Measurements from ENCODE around the gene SLC25A20. TPM values are rescaled to one million over a fixed set of nuclear protein-coding genes. Genes with fewer than 3 reads are reported as not detected.
"Not testable (repeated sequence)": the region's sequence is repeated elsewhere in the genome, so short reads cannot be mapped to it uniquely, and the experiment has no call there.

Gene SLC25A20
- polyA plus RNA-seq, 4 donors: 38.3 to 150 (median 76.4) TPM

DNA sequence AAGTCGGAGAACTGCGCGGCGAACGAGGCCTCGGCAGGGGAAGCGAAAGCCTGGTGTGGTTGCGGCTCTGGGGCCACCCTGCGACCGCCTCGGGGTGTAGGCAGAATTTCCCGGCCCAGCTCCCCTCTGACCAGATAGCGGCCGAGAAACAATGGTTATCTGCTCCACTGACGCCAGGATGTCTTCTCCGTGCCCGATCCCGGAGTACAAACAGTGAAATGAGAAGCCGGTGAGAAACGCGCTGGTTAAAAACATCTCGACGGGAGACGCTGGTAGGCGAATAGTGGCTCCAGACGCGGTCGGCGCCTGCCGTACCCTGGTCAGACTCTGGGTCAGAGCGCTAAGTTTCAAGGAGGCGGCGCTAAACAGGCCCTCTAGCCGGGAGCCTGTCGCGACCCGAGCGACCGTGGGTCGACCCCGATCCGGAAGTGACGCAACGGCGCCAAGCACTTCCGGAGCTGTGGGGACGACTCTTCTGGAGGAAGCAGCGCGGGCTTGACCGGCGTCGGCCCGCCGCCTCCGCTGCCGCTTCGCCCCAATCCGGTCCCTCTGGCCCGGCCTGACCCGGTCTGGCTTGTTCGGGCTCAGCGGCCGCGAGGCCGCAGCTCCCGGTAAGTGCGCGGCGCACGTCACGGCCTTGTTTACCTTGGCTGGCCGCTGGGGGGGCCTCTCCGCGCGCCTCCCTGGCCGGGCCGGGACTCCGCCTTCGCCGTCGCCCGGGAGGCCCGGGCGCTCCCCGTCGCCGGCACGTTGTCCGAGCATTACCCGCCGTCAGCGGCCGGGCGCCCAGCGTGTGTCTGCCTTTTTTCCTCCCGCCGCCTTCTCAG, 19.9 kb upstream of the SLC25A20 start, which contains the start of gene ARIH2:
Gene ARIH2 (plus strand): TSS at position 455 of the 827 bp plus-strand sequence. CDS start 8,717 bp downstream, outside the sequence.
- H3K27me3 ChIP-seq (ENCODE audit: control insufficient read depth in 3 of 3, insufficient read depth in 3 of 3, low read length in 3 of 3): no peaks in the 10 kb centered on the region
- peak within 1 kb of the TSS; percentile 82 to 100 (median 91) for H3K27ac ChIP-seq (ENCODE audit: low read depth in 1 of 3, low read length in 2 of 3)
- peaks cover 0 to 12% (median 3%) of the 10 kb centered on the region in 3 donors for H3K4me1 ChIP-seq (ENCODE audit: control insufficient read depth in 3 of 3, insufficient read depth in 2 of 3, low read depth in 1 of 3, low read length in 2 of 3)
- WGBS, 3 donors: 0% methylated on average over 60 to 97 of the region's 97 CpGs
- peak; percentile 93 to 98 for DNase-seq
- peak within 1 kb of the TSS; percentile 64 to 95 (median 89) for H3K4me3 ChIP-seq (ENCODE audit: low read depth in 1 of 3, low read length in 3 of 3)
- no peaks in the 10 kb centered on the region for H3K9me3 ChIP-seq (ENCODE audit: control insufficient read depth in 2 of 2, insufficient read depth in 1 of 2, low read depth in 1 of 2, low read length in 1 of 2)
- H3K36me3 ChIP-seq (ENCODE audit: control insufficient read depth in 3 of 3, insufficient read depth in 2 of 3, low read depth in 1 of 3, low read length in 3 of 3): peaks cover 0 to 18% (median 0%) of the 10 kb centered on the region in 3 donors
- no peak for FAIRE-seq

DNA sequence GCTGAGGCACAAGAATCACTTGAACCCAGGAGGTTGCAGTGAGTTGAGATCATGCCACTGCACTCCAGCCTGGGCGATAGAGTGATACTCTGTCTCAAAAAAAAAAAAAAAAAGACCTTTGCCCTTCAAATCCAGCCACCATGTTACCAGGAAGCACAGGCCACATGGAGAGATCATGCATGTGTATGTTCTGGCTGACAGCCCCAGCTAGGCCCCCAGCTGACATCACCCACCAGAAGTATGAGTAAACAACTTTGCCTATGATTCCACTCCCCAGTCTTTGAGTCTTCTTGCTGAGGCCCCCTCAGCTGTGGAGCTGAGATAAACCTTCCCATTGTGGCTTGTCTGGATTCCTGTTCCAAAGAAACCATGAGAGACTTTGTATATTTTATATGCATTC, 16.6 kb upstream of the SLC25A20 start:
- Histone ChIP-seq H3K4me1 (ENCODE audit: control insufficient read depth in 3 of 3, insufficient read depth in 2 of 3, low read depth in 1 of 3, low read length in 2 of 3) (peaks cover 0 to 12% (median 3%) of the 10 kb centered on the region in 3 donors), H3K4me3 (ENCODE audit: low read depth in 1 of 3, low read length in 3 of 3) (no peak overlapping the region), H3K27ac (ENCODE audit: low read depth in 1 of 3, low read length in 2 of 3) (no peak overlapping the region), H3K27me3 (ENCODE audit: control insufficient read depth in 3 of 3, insufficient read depth in 3 of 3, low read length in 3 of 3) (no peaks in the 10 kb centered on the region), H3K9me3 (ENCODE audit: control insufficient read depth in 2 of 2, insufficient read depth in 1 of 2, low read depth in 1 of 2, low read length in 1 of 2) (no peaks in the 10 kb centered on the region), H3K36me3 (ENCODE audit: control insufficient read depth in 3 of 3, insufficient read depth in 2 of 3, low read depth in 1 of 3, low read length in 3 of 3) (no peaks in the 10 kb centered on the region)
- 52 to 64% methylated on average over 1 of the region's 1 CpG; no CpG with 5 or more reads in 1 of the 3 donors for WGBS, 3 donors
- DNase-seq: peak; percentile 28 to 49
- no peak for FAIRE-seq

GRCh38 chr3:48907026-48907425, 8.3 kb upstream of the SLC25A20 start:
- H3K27me3 ChIP-seq (ENCODE audit: control insufficient read depth in 3 of 3, insufficient read depth in 3 of 3, low read length in 3 of 3); H3K27ac ChIP-seq (ENCODE audit: low read depth in 1 of 3, low read length in 2 of 3); H3K4me1 ChIP-seq (ENCODE audit: control insufficient read depth in 3 of 3, insufficient read depth in 2 of 3, low read depth in 1 of 3, low read length in 2 of 3); H3K36me3 ChIP-seq (ENCODE audit: control insufficient read depth in 3 of 3, insufficient read depth in 2 of 3, low read depth in 1 of 3, low read length in 3 of 3); FAIRE-seq; H3K4me3 ChIP-seq (ENCODE audit: low read depth in 1 of 3, low read length in 3 of 3); H3K9me3 ChIP-seq (ENCODE audit: control insufficient read depth in 2 of 2, insufficient read depth in 1 of 2, low read depth in 1 of 2, low read length in 1 of 2); DNase-seq: not testable (repeated sequence)
- WGBS, 3 donors: 95 to 96% (median 95%) methylated on average over 13 of the region's 13 CpGs

- H3K27ac ChIP-seq (ENCODE audit: low read depth in 1 of 3, low read length in 2 of 3): peak overlapping the region; percentile 62 to 84 (median 83)
- peak in 1 of 2 donors; percentile 20 for DNase-seq
- H3K4me3 ChIP-seq (ENCODE audit: low read depth in 1 of 3, low read length in 3 of 3): peak overlapping the region in 1 of 3 donors; percentile 64
Observed at GRCh38 chr3:48899273-48899672, 591 bp upstream of the SLC25A20 start.

GRCh38 chr3:48897460-48898376, 964 bp downstream of the SLC25A20 start:
- Histone ChIP-seq H3K4me3 (ENCODE audit: low read depth in 1 of 3, low read length in 3 of 3) (peak overlapping the region; percentile 63 to 84 (median 64)), H3K27me3 (ENCODE audit: control insufficient read depth in 3 of 3, insufficient read depth in 3 of 3, low read length in 3 of 3) (no peaks in the 10 kb centered on the region), H3K36me3 (ENCODE audit: control insufficient read depth in 3 of 3, insufficient read depth in 2 of 3, low read depth in 1 of 3, low read length in 3 of 3) (peaks cover 0 to 3% (median 0%) of the 10 kb centered on the region in 3 donors), H3K4me1 (ENCODE audit: control insufficient read depth in 3 of 3, insufficient read depth in 2 of 3, low read depth in 1 of 3, low read length in 2 of 3) (peaks cover 2 to 19% (median 6%) of the 10 kb centered on the region in 3 donors), H3K27ac (ENCODE audit: low read depth in 1 of 3, low read length in 2 of 3) (peak overlapping the region; percentile 83 to 96 (median 84)), H3K9me3 (ENCODE audit: control insufficient read depth in 2 of 2, insufficient read depth in 1 of 2, low read depth in 1 of 2, low read length in 1 of 2) (no peaks in the 10 kb centered on the region)
- DNase-seq (peak; percentile 81 to 83), FAIRE-seq (no peak)
- 10 to 30% (median 17%) methylated on average over 17 of the region's 17 CpGs for WGBS, 3 donors

More at GRCh38 chr3:48899273-48899672, 591 bp upstream of the SLC25A20 start:
- FAIRE-seq: no peak
- no peaks in the 10 kb centered on the region for H3K9me3 ChIP-seq (ENCODE audit: control insufficient read depth in 2 of 2, insufficient read depth in 1 of 2, low read depth in 1 of 2, low read length in 1 of 2)
- H3K27me3 ChIP-seq (ENCODE audit: control insufficient read depth in 3 of 3, insufficient read depth in 3 of 3, low read length in 3 of 3): no peaks in the 10 kb centered on the region
- H3K4me1 ChIP-seq (ENCODE audit: control insufficient read depth in 3 of 3, insufficient read depth in 2 of 3, low read depth in 1 of 3, low read length in 2 of 3): peaks cover 2 to 19% (median 6%) of the 10 kb centered on the region in 3 donors
- 61 to 70% (median 68%) methylated on average over 4 of the region's 4 CpGs for WGBS, 3 donors
- no peaks in the 10 kb centered on the region for H3K36me3 ChIP-seq (ENCODE audit: control insufficient read depth in 3 of 3, insufficient read depth in 2 of 3, low read depth in 1 of 3, low read length in 3 of 3)

- DNase-seq: peak; percentile 48 to 69
Observed at GRCh38 chr3:48896936-48897335, 1.7 kb downstream of the SLC25A20 start.

DNA sequence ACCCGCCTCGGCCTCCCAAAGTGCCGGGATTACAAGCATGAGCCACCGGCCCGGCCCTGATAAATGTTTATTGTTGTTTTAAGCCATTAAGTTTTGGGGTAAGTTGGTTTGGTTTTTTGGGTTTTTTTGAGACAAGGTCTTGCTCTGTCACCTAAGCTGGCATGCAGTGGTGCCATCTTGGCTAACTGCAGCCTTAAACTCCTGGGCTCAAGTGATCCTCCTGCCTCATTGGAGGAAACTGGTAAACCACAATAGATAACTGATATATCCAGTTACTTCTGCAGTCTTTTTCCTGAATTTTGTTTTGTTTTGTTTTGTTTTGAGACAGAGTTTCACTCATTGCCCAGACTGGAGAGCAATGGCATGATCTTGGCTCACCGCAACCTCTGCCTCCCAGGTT, 4.2 kb downstream of the SLC25A20 start:
- Histone ChIP-seq H3K9me3 (ENCODE audit: control insufficient read depth in 2 of 2, insufficient read depth in 1 of 2, low read depth in 1 of 2, low read length in 1 of 2) (no peaks in the 10 kb centered on the region), H3K27me3 (ENCODE audit: control insufficient read depth in 3 of 3, insufficient read depth in 3 of 3, low read length in 3 of 3) (no peaks in the 10 kb centered on the region), H3K4me1 (ENCODE audit: control insufficient read depth in 3 of 3, insufficient read depth in 2 of 3, low read depth in 1 of 3, low read length in 2 of 3) (peaks cover 2 to 19% (median 6%) of the 10 kb centered on the region in 3 donors), H3K36me3 (ENCODE audit: control insufficient read depth in 3 of 3, insufficient read depth in 2 of 3, low read depth in 1 of 3, low read length in 3 of 3) (peaks cover 0 to 18% (median 12%) of the 10 kb centered on the region in 3 donors), H3K27ac (ENCODE audit: low read depth in 1 of 3, low read length in 2 of 3) (no peak overlapping the region), H3K4me3 (ENCODE audit: low read depth in 1 of 3, low read length in 3 of 3) (no peak overlapping the region)
- 93 to 99% (median 95%) methylated on average over 6 of the region's 6 CpGs for WGBS, 3 donors
- DNase-seq (no peak), FAIRE-seq (no peak)

More at GRCh38 chr3:48896936-48897335, 1.7 kb downstream of the SLC25A20 start:
- 87 to 89% (median 88%) methylated on average over 2 of the region's 2 CpGs for WGBS, 3 donors
- Histone ChIP-seq H3K9me3 (ENCODE audit: control insufficient read depth in 2 of 2, insufficient read depth in 1 of 2, low read depth in 1 of 2, low read length in 1 of 2) (no peaks in the 10 kb centered on the region), H3K36me3 (ENCODE audit: control insufficient read depth in 3 of 3, insufficient read depth in 2 of 3, low read depth in 1 of 3, low read length in 3 of 3) (peaks cover 0 to 3% (median 1%) of the 10 kb centered on the region in 3 donors), H3K4me1 (ENCODE audit: control insufficient read depth in 3 of 3, insufficient read depth in 2 of 3, low read depth in 1 of 3, low read length in 2 of 3) (peaks cover 2 to 19% (median 6%) of the 10 kb centered on the region in 3 donors), H3K4me3 (ENCODE audit: low read depth in 1 of 3, low read length in 3 of 3) (no peak overlapping the region), H3K27ac (ENCODE audit: low read depth in 1 of 3, low read length in 2 of 3) (peak overlapping the region in 2 of 3 donors; percentile 53 to 83), H3K27me3 (ENCODE audit: control insufficient read depth in 3 of 3, insufficient read depth in 3 of 3, low read length in 3 of 3) (no peaks in the 10 kb centered on the region)
- no peak for FAIRE-seq

DNA sequence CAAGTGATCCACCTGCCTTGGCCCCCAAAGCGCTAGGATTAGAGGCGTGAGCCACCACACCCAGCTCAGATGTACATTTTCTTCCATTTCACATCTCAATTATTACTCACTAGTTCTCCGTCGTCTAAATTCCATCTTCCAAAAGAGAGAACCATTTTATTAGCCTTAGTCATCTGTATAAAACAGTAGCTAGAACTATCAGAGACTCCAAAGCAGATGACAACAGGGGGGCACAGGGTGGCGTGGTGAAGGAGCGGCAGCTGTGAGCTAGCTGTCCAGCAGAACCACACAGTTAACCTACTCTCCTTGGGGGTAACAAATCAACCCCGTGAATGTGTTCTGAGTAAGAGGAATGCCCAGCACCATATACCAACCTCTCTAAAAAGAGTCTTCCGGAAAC, 7.1 kb downstream of the SLC25A20 start:
- WGBS, 3 donors: 93 to 96% (median 96%) methylated on average over 8 of the region's 8 CpGs
- Histone ChIP-seq H3K4me3 (ENCODE audit: low read depth in 1 of 3, low read length in 3 of 3) (no peak overlapping the region), H3K4me1 (ENCODE audit: control insufficient read depth in 3 of 3, insufficient read depth in 2 of 3, low read depth in 1 of 3, low read length in 2 of 3) (peaks cover 0 to 13% (median 2%) of the 10 kb centered on the region in 3 donors), H3K9me3 (ENCODE audit: control insufficient read depth in 2 of 2, insufficient read depth in 1 of 2, low read depth in 1 of 2, low read length in 1 of 2) (no peaks in the 10 kb centered on the region), H3K27ac (ENCODE audit: low read depth in 1 of 3, low read length in 2 of 3) (no peak overlapping the region), H3K27me3 (ENCODE audit: control insufficient read depth in 3 of 3, insufficient read depth in 3 of 3, low read length in 3 of 3) (no peaks in the 10 kb centered on the region), H3K36me3 (ENCODE audit: control insufficient read depth in 3 of 3, insufficient read depth in 2 of 3, low read depth in 1 of 3, low read length in 3 of 3) (peaks cover 0 to 27% (median 12%) of the 10 kb centered on the region in 3 donors)
- DNase-seq (no peak), FAIRE-seq (no peak)

All from small intestine (tissue), 7 donors.